ENCODE measurements around the gene FAM107B. TPM values are rescaled to one million over a fixed set of nuclear protein-coding genes. Genes with fewer than 3 reads are reported as not detected.

Gene FAM107B
- total and polyA plus RNA-seq, 10 of the 15 experiments (the other 5 are each of a cell fraction or from before 2014, with no cell fraction given): 22.9 to 162 (median 86.6) TPM

DNA sequence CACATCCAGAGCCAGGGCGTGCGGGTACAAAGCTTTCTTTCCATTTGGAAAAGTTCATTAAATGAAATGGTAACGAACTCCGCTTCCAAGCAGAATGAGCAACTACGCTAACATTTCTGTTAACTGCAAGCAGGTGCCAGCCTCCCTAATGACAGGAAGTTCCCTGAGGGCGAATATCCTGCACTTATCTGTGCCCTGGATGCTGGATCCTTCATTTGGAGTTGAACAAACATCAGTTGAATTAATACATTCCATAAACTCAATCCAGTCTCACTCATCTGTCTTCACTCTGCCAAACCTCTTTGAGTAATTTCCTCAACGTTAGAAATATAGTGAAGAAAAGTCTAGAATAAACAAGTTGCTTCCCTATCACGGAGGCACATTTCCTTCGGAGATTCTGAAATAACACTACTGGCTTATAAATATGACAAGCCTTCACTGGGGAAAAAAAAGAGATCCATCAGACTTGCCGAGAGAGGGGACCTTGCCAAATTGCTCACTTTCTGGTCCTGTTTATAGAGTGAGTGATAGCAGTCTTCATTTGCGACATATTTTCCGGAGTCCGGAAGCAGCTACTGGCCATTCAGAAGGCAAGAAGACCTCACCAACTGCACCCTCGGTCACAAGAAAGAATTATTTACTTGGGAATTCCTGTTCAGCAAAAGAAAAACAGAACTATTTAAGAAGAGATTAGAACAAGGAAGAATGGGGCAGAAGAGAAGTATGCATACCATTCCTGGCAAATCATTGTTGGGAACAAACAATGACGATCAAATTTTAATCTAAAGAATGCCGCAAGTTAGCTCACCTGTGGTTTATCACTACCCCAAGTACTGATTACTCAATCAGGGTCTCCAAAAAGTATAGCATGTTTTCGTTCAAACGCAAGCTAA, 196.4 kb downstream of the FAM107B start:
- TF ChIP-seq YY1 (IDR thresholded peaks at IDR 0.05; ENCODE audit: low read depth, low read length): no peak
- TF ChIP-seq, protein P1, sequence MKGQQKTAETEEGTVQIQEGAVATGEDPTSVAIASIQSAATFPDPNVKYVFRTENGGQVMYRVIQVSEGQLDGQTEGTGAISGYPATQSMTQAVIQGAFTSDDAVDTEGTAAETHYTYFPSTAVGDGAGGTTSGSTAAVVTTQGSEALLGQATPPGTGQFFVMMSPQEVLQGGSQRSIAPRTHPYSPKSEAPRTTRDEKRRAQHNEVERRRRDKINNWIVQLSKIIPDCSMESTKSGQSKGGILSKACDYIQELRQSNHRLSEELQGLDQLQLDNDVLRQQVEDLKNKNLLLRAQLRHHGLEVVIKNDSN (IDR thresholded peaks at IDR 0.05; ENCODE audit: borderline replicate concordance, extremely low read length, insufficient read depth, low read depth, low read length): no peak
- TF ChIP-seq STAT1 (conservative IDR thresholded peaks at IDR 0.05): no peak
- no peak for TF ChIP-seq RUNX3 (IDR thresholded peaks at IDR 0.05; ENCODE audit: low read length)
- no peak for TF ChIP-seq RAD21 (IDR thresholded peaks at IDR 0.05; ENCODE audit: insufficient read depth, low read depth, low read length)
- no peak for TF ChIP-seq TCF3 (IDR thresholded peaks at IDR 0.05; ENCODE audit: borderline replicate concordance, insufficient read depth, low read depth, low read length)
- TF ChIP-seq CTCF (IDR thresholded peaks at IDR 0.05 in 2 of 3, conservative IDR thresholded peaks at IDR 0.05 in 1 of 3; ENCODE audit: control insufficient read depth in 2 of 3, extremely low read depth in 1 of 3, insufficient read depth in 1 of 3, low read depth in 3 of 3, low read length in 3 of 3): no peak
- TF ChIP-seq RB1 (IDR thresholded peaks at IDR 0.05; ENCODE audit: borderline replicate concordance): no peak
- no peak for TF ChIP-seq RCOR1 (conservative IDR thresholded peaks at IDR 0.05; ENCODE audit: low read depth, low read length)
- no peak for TF ChIP-seq ZNF207 (IDR thresholded peaks at IDR 0.05; ENCODE audit: borderline replicate concordance)
- no peak for TF ChIP-seq BRCA1 (IDR thresholded peaks at IDR 0.05; ENCODE audit: low read depth, low read length)
- no peak for TF ChIP-seq SRF (IDR thresholded peaks at IDR 0.05; ENCODE audit: low read depth in 2 of 2, low read length in 2 of 2)

More for the DNA sequence above, 196.4 kb downstream of the FAM107B start:
- intact Hi-C loops (cut with micrococcal nuclease; ENCODE audit: unreplicated experiment) (no loop called here), in situ Hi-C loops (cut with MboI) (no loop called here)
- H3K36me3 ChIP-seq (ENCODE audit: control insufficient read depth in 2 of 2, insufficient read depth in 2 of 2, low read length in 1 of 2): peaks cover 0 to 7% of the 10 kb centered on the region in 2 experiments; a peak in 3 of 4 replicates
- no peak overlapping the region for H2AFZ ChIP-seq (ENCODE audit: control insufficient read depth, low read depth, low read length)
- ChIA-PET POLR2A (interaction anchor here (0.6 to 1.1 kb wide), 2 partner anchors 10 to 372 kb away, joined by 3 read pairs; no protein-coding TSS in a partner anchor), CTCF (interaction anchor here (2.1 kb wide), 1 partner anchor 9 kb away, joined by 7 read pairs; no protein-coding TSS in a partner anchor), RAD21 (ENCODE audit: unreplicated experiment) (no interaction called here), SMC1A (ENCODE audit: uncharacterized antibody, unreplicated experiment) (interaction anchor here (1.2 kb wide), 2 partner anchors 10 to 15 kb away, joined by 3 to 7 read pairs; no protein-coding TSS in a partner anchor)
- H3K79me2 ChIP-seq (ENCODE audit: control insufficient read depth, insufficient read depth, low read length): peaks cover 53% of the 10 kb centered on the region
- H3K4me1 ChIP-seq (ENCODE audit: control insufficient read depth, insufficient read depth, low read length): peaks cover 11% of the 10 kb centered on the region
- no peak overlapping the region for H3K27ac ChIP-seq (ENCODE audit: control insufficient read depth, insufficient read depth)
- no peak overlapping the region for H3K4me3 ChIP-seq
- H3K4me2 ChIP-seq (ENCODE audit: control insufficient read depth, insufficient read depth): no peak overlapping the region
- no peaks in the 10 kb centered on the region for H4K20me1 ChIP-seq (ENCODE audit: control insufficient read depth, insufficient read depth)
- no peaks in the 10 kb centered on the region for H3K9me3 ChIP-seq (replicated peaks; ENCODE audit: control insufficient read depth, insufficient read depth, low read length)
- H3K27me3 ChIP-seq (replicated peaks in 1 of 2; ENCODE audit: control insufficient read depth in 2 of 2, insufficient read depth in 2 of 2, low read length in 1 of 2): no peaks in the 10 kb centered on the region
- BruUV-seq (replicated peaks): TSS peak; percentile 36
- 84% methylated on average over 18 of the region's 18 CpGs for WGBS (ENCODE audit: insufficient coverage, insufficient replicate concordance, low lambda C conversion rate, missing lambda C conversion rate)
- DNase-seq (ENCODE audit: low read depth, low spot score): no peak
- no peak for ATAC-seq
- no peak for FAIRE-seq
- no peak overlapping the region for H3K9ac ChIP-seq (ENCODE audit: control insufficient read depth, insufficient read depth, low read length)

Measured in GM12878 (cell line).